Panc1 (cell line): ENCODE measurements around the gene DVL2. TPM values are rescaled to one million over a fixed set of nuclear protein-coding genes. Genes with fewer than 3 reads are reported as not detected.

Source experiments
- ATAC-seq: fragments of 200-7000 bp; cut with Tn5 transposase; 2 replicates; pipeline ENCODE4 v1.9.1; 2020; ENCODE audit warnings: mild to moderate bottlenecking, moderate library complexity
- BruUV-seq: library from RNA; stranded (reverse); fragments of 400-500 nt; replicated peaks from 2 replicates; lab custom pipeline; 2021; lab: Mats Ljungman, UMichigan
- CTCF ChIA-PET: fragments of 300-600 bp; sonication (Branson Sonifier 250); formaldehyde crosslinking; loops from one replicate; lab custom pipeline; 2022; ENCODE audit warnings: antibody characterized with exemption; lab: Charles Lee
- POLR2A ChIA-PET: fragments of 300-600 bp; sonication (Branson Sonifier 250); formaldehyde crosslinking; loops from one replicate; lab custom pipeline; 2022; ENCODE audit warnings: antibody characterized with exemption; lab: Charles Lee
- DNase-seq: peaks from one replicate; pipeline ENCODE4 v3.0.0-alpha.2; 2010; ENCODE audit warnings: low read depth, low spot score
- H3K27ac ChIP-seq: 2 replicates; pipeline ENCODE4 v1.5.1; 2011; ENCODE audit warnings: mild to moderate bottlenecking, low read length, inconsistent platforms
- H3K27me3 ChIP-seq: fragments of 200-500 bp; sonication (Bioruptor generic); 2 replicates; pipeline ENCODE4 v1.6.0; 2014; ENCODE audit warnings: low read length, inconsistent platforms; ENCODE audit not compliant: control insufficient read depth, insufficient read depth
- H3K36me3 ChIP-seq: fragments of 200-500 bp; sonication (Bioruptor generic); 2 replicates; pipeline ENCODE4 v1.5.1; 2014; ENCODE audit warnings: inconsistent platforms, mild to moderate bottlenecking, low read length, moderate library complexity; ENCODE audit not compliant: control insufficient read depth, insufficient read depth
- H3K4me1 ChIP-seq: 2 replicates; pipeline ENCODE4 v1.5.1; 2011; ENCODE audit warnings: inconsistent platforms, mild to moderate bottlenecking, low read length, moderate library complexity; ENCODE audit not compliant: control insufficient read depth, insufficient read depth
- H3K4me3 ChIP-seq, 2 experiments: 2 replicates each; pipeline ENCODE4 v1.5.1; 2011 to 2012; ENCODE audit warnings: low read depth in 2 of 2, low read length in 2 of 2, mild to moderate bottlenecking in 2 of 2, inconsistent platforms in 1 of 2, moderate library complexity in 1 of 2
- H3K9me3 ChIP-seq: fragments of 200-500 bp; sonication (Bioruptor generic); 2 replicates; pipeline ENCODE4 v1.5.1; 2014; ENCODE audit warnings: low read depth, mild to moderate bottlenecking, inconsistent platforms, low read length, moderate library complexity; ENCODE audit not compliant: control insufficient read depth, insufficient read depth
- POLR2AphosphoS5 ChIP-seq: IDR thresholded peaks from 2 replicates; pipeline ENCODE4 v1.6.1; 2012; ENCODE audit warnings: mild to moderate bottlenecking, low read depth, low read length, moderate library complexity
- SIN3A ChIP-seq: IDR thresholded peaks from 2 replicates; pipeline ENCODE4 v1.6.1; 2012; ENCODE audit warnings: low read depth, mild to moderate bottlenecking, low read length, moderate library complexity, borderline replicate concordance; ENCODE audit not compliant: insufficient read depth
- TCF7L2 ChIP-seq: IDR thresholded peaks from 2 replicates; pipeline ENCODE4 v1.6.1; 2011; ENCODE audit warnings: mild to moderate bottlenecking, low read depth, low read length, inconsistent platforms
- in situ Hi-C: cut with HindIII; loops from 2 replicates; pipeline ENCODE4 v1.10.0; 2016; ENCODE audit warnings: low sequenced_read_pairs, low pct_unique_long_range_greater_than_20kb
- intact Hi-C: fragments of 100-400 bp; cut with micrococcal nuclease; formaldehyde crosslinking; loops from one replicate; pipeline ENCODE4 v1.10.0; 2022; ENCODE audit not compliant: unreplicated experiment
- total RNA-seq: library from RNA; stranded (reverse); gene quantifications from one replicate; pipeline ENCODE4 v1.2.1, GENCODE V29; 2021; ENCODE audit not compliant: unreplicated experiment
- TF ChIP-seq, protein P1 (sequence below), 2 experiments: IDR thresholded peaks; 2 replicates each; pipeline ENCODE4 v1.6.1; 2011 to 2012; ENCODE audit warnings: low read depth in 2 of 2, control low read depth in 1 of 2, low read length in 1 of 2, mild to moderate bottlenecking in 1 of 2, moderate library complexity in 1 of 2; ENCODE audit not compliant: insufficient read depth in 1 of 2
- TF ChIP-seq, protein P2 (sequence below): fragments of 450-650 bp; IDR thresholded peaks from 2 replicates; pipeline ENCODE4 v1.5.1; 2017; ENCODE audit warnings: mild to moderate bottlenecking

The DVL2 gene
- total RNA-seq, 1 experiment from 2014 or later, result 84.2 TPM

DNA sequence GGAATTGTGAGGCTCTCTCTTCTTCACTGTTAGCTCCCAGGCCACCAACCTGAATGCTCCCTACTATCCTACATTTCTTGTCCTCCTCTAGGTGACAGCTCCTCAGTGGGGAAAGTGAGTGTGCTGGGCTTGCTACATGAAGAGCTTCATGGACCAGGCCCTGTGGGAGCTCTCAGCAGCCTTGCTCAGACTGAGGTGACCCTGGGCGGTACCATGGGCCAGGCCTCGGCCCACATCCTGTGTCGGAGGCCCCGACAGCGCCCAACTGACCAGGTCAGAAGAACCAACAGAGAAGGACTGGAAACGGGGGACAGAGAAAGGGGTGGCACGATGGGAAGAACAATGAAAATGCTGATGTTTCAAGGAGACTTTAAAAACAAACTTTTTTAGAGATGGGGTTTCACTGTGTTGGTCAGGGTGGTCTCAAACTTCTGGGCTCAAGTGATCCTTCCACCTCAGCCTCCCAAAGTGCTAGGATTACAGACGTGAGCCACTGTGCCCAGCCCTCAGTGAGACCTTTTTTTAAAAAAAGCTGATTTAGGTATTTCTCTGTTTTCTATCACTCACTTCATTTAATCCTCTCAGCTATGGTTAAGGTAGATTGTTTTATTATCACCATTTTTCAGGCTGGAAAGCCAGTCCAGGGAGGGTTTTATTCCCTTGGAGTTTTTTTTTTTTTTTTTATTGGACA is 22.6 kb upstream of the DVL2 start:
- ATAC-seq, result no peak
- H3K4me1 ChIP-seq, result peaks cover 14% of the 10 kb centered on the region
- in situ Hi-C loops (no loop called here), intact Hi-C loops (no loop called here)
- CTCF ChIA-PET, result no interaction called here
- H3K4me3 ChIP-seq, result no peak overlapping the region
- POLR2A ChIA-PET, result no interaction called here
- BruUV-seq, result no TSS peak
- H3K36me3 ChIP-seq, result peaks cover 6% of the 10 kb centered on the region
- H3K27me3 ChIP-seq, result no peaks in the 10 kb centered on the region
- H3K27ac ChIP-seq, result no peak overlapping the region
- TF ChIP-seq, protein P1, sequence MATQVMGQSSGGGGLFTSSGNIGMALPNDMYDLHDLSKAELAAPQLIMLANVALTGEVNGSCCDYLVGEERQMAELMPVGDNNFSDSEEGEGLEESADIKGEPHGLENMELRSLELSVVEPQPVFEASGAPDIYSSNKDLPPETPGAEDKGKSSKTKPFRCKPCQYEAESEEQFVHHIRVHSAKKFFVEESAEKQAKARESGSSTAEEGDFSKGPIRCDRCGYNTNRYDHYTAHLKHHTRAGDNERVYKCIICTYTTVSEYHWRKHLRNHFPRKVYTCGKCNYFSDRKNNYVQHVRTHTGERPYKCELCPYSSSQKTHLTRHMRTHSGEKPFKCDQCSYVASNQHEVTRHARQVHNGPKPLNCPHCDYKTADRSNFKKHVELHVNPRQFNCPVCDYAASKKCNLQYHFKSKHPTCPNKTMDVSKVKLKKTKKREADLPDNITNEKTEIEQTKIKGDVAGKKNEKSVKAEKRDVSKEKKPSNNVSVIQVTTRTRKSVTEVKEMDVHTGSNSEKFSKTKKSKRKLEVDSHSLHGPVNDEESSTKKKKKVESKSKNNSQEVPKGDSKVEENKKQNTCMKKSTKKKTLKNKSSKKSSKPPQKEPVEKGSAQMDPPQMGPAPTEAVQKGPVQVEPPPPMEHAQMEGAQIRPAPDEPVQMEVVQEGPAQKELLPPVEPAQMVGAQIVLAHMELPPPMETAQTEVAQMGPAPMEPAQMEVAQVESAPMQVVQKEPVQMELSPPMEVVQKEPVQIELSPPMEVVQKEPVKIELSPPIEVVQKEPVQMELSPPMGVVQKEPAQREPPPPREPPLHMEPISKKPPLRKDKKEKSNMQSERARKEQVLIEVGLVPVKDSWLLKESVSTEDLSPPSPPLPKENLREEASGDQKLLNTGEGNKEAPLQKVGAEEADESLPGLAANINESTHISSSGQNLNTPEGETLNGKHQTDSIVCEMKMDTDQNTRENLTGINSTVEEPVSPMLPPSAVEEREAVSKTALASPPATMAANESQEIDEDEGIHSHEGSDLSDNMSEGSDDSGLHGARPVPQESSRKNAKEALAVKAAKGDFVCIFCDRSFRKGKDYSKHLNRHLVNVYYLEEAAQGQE (IDR thresholded peaks at IDR 0.05; ENCODE audit: insufficient read depth in 1 of 2, low read depth in 2 of 2, low read length in 1 of 2), result no peak
- no peak for TF ChIP-seq TCF7L2
- TF ChIP-seq, protein P2, sequence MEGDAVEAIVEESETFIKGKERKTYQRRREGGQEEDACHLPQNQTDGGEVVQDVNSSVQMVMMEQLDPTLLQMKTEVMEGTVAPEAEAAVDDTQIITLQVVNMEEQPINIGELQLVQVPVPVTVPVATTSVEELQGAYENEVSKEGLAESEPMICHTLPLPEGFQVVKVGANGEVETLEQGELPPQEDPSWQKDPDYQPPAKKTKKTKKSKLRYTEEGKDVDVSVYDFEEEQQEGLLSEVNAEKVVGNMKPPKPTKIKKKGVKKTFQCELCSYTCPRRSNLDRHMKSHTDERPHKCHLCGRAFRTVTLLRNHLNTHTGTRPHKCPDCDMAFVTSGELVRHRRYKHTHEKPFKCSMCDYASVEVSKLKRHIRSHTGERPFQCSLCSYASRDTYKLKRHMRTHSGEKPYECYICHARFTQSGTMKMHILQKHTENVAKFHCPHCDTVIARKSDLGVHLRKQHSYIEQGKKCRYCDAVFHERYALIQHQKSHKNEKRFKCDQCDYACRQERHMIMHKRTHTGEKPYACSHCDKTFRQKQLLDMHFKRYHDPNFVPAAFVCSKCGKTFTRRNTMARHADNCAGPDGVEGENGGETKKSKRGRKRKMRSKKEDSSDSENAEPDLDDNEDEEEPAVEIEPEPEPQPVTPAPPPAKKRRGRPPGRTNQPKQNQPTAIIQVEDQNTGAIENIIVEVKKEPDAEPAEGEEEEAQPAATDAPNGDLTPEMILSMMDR, result no peak
- no peak for TF ChIP-seq POLR2AphosphoS5
- H3K9me3 ChIP-seq, result no peaks in the 10 kb centered on the region
- no peak for DNase-seq

DNA sequence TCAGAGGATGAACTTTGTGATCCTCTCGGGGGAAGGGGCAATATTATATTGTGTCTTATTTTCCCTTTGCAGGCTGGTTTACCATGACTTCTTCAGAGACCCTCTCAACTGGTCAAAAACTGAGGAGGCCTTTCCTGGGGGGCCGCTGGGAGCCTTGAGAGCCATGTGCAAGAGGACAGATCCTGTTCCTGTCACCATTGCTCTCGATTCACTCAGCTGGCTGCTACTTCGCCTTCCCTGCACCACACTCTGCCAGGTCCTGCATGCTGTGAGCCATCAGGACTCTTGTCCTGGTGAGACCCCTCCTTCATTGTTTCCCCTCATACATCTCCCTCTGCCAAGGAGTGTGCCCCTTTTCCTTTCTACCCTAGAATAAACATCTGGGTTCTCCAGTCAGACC is 20.2 kb upstream of the DVL2 start:
- ChIA-PET POLR2A (no interaction called here), CTCF (interaction anchor here (0.7 kb wide), 1 partner anchor 17 kb away, joined by 4 read pairs; no protein-coding TSS in a partner anchor)
- Histone ChIP-seq H3K36me3 (peaks cover 6% of the 10 kb centered on the region), H3K4me1 (peaks cover 7% of the 10 kb centered on the region), H3K27ac (no peak overlapping the region), H3K9me3 (no peaks in the 10 kb centered on the region), H3K27me3 (no peaks in the 10 kb centered on the region), H3K4me3 (no peak overlapping the region)
- TF ChIP-seq POLR2AphosphoS5 (no peak), TCF7L2 (no peak), SIN3A (no peak)
- TF ChIP-seq, protein P1 (IDR thresholded peaks at IDR 0.05; ENCODE audit: insufficient read depth in 1 of 2, low read depth in 2 of 2, low read length in 1 of 2), result no peak
- TF ChIP-seq, protein P2, result no peak
- DNase-seq (no peak), ATAC-seq (no peak)
- intact Hi-C loops, result no loop called here
- BruUV-seq, result no TSS peak
- in situ Hi-C loops, result no loop called here
